Endothelial cell of umbilical vein (primary cell): ENCODE results near the gene ANO4.
A peak's percentile ranks its signal among the peaks of the same experiment; 100 is the strongest.

ENCODE experiments used
- EZH2 ChIP-seq: IDR thresholded peaks from 2 replicates; pipeline ENCODE4 v1.6.1; 2012; ENCODE audit warnings: borderline replicate concordance, low read depth, mild to moderate bottlenecking, moderate library complexity, low read length, inconsistent platforms; ENCODE audit not compliant: severe bottlenecking
- FOS ChIP-seq: IDR thresholded peaks from 2 replicates; pipeline ENCODE4 v1.6.1; 2011; ENCODE audit warnings: mild to moderate bottlenecking, low read length, moderate library complexity, borderline replicate concordance; ENCODE audit not compliant: insufficient read depth
- GATA2 ChIP-seq: IDR thresholded peaks from 2 replicates; pipeline ENCODE4 v1.7.0; 2011; ENCODE audit warnings: low read depth, mild to moderate bottlenecking, moderate library complexity, mixed read lengths, low read length; ENCODE audit not compliant: insufficient read length, insufficient read depth
- JUN ChIP-seq: IDR thresholded peaks from 2 replicates; pipeline ENCODE4 v1.6.1; 2011; ENCODE audit warnings: borderline replicate concordance, low read depth; ENCODE audit not compliant: insufficient read length, insufficient read depth
- MYC ChIP-seq: IDR thresholded peaks from one replicate; pipeline ENCODE4 v1.6.1; 2011; ENCODE audit warnings: mild to moderate bottlenecking, low read depth, low read length
- POLR2A ChIP-seq: IDR thresholded peaks from 2 replicates; pipeline ENCODE4 v1.6.1; 2012; ENCODE audit warnings: low read depth, mild to moderate bottlenecking, control low read depth, low read length
- POLR2AphosphoS5 ChIP-seq: IDR thresholded peaks from 2 replicates; pipeline ENCODE4 v1.6.1; 2012; ENCODE audit warnings: low read depth, mild to moderate bottlenecking, control low read depth, low read length, moderate library complexity; ENCODE audit not compliant: insufficient read depth
- TF ChIP-seq, protein P1 (sequence below), 2 donors: IDR thresholded peaks; 1 replicate in 1 of 2; 2 replicates in 1 of 2; pipeline ENCODE4 v1.5.1; 2011; ENCODE audit warnings: low read length in 2 of 2, mild to moderate bottlenecking in 2 of 2, moderate library complexity in 2 of 2, control low read depth in 1 of 2, inconsistent platforms in 1 of 2, low read depth in 1 of 2; ENCODE audit not compliant: insufficient read depth in 1 of 2; ENCODE audit errors: extremely low read depth in 1 of 2
- TF ChIP-seq, protein P2 (sequence below): IDR thresholded peaks from 2 replicates; pipeline ENCODE4 v1.6.1; 2011; ENCODE audit not compliant: insufficient read depth, insufficient read length

DNA sequence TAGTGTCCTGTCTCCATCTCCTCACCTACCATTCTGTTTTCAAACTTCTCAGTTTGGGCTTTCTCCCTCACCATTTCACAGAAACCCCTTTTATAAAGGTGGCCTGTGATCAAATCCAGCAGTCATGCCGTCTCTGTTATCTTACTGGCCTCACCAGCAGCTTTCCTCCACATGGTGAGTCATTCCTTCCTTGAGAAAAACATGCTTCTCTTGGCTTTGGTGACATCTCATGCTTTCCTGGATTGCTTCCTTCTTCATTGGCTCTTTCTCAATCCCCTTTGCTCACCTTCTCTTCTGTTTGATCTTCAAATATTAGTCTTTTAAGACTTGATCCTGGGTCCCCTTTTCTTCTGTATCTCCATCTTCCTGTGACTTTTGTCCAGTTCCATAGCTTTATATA is 164.9 kb downstream of the ANO4 start:
- TF ChIP-seq EZH2 (no peak), POLR2A (no peak), POLR2AphosphoS5 (no peak), JUN (peak; percentile 45), MYC (no peak), FOS (peak; percentile 69), GATA2 (peak; percentile 57)
- TF ChIP-seq, protein P1, sequence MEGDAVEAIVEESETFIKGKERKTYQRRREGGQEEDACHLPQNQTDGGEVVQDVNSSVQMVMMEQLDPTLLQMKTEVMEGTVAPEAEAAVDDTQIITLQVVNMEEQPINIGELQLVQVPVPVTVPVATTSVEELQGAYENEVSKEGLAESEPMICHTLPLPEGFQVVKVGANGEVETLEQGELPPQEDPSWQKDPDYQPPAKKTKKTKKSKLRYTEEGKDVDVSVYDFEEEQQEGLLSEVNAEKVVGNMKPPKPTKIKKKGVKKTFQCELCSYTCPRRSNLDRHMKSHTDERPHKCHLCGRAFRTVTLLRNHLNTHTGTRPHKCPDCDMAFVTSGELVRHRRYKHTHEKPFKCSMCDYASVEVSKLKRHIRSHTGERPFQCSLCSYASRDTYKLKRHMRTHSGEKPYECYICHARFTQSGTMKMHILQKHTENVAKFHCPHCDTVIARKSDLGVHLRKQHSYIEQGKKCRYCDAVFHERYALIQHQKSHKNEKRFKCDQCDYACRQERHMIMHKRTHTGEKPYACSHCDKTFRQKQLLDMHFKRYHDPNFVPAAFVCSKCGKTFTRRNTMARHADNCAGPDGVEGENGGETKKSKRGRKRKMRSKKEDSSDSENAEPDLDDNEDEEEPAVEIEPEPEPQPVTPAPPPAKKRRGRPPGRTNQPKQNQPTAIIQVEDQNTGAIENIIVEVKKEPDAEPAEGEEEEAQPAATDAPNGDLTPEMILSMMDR (IDR thresholded peaks at IDR 0.05; ENCODE audit: extremely low read depth in 1 of 2, insufficient read depth in 1 of 2, low read depth in 1 of 2, low read length in 2 of 2), result no peak
- TF ChIP-seq, protein P2, sequence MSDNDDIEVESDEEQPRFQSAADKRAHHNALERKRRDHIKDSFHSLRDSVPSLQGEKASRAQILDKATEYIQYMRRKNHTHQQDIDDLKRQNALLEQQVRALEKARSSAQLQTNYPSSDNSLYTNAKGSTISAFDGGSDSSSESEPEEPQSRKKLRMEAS, result no peak
